ENCODE measurements around the gene DCTN3. TPM values are rescaled to one million over a fixed set of nuclear protein-coding genes. Genes with fewer than 3 reads are reported as not detected.

DCTN3 gene
- total RNA-seq, 6 experiments from 2014 or later: 150 to 176 (median 161) TPM

DNA sequence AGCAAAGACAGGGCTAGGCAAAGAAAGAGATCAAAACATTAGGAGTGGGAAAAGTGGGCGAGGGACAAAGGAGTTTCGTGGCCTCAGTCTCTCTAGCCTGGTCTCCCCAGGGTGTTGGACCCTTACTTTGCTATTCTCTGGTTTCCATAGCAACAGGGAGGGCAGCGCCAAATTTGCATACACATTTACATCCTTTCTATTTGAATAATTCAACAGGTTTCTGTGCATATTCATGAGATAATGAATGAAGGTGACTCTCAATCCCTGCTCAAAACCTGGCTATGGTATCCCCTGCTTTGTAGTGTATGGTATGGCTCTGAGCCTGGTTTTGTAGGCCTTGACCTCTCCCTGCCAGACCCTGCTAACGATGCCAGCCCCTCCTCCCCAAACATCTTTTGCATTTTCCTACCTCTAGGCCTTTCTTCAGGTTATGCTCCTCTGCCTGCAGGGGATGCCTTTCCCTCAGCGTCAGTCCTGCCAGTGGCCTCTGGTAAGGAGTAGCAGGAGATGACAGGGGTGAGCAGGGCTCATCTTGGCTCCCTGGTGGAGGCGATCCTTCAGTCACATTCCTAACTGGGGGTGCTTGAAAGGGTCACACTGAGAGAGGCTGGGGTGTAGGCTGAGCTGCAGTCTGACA, 18.2 kb downstream of the DCTN3 start:
- H3K36me3 Mint-ChIP-seq (ENCODE audit: low read depth): no peaks in the 10 kb centered on the region
- H3K9me3 Mint-ChIP-seq: no peaks in the 10 kb centered on the region
- TF ChIP-seq CTCF (IDR thresholded peaks at IDR 0.05): no peak
- no peaks in the 10 kb centered on the region for H3K4me1 Mint-ChIP-seq (ENCODE audit: low read depth)
- DNase-seq: no peak
- peaks cover 27% of the 10 kb centered on the region for H3K27me3 Mint-ChIP-seq (ENCODE audit: insufficient read depth)
- no peak overlapping the region for H3K27ac Mint-ChIP-seq
- H3K4me3 Mint-ChIP-seq: no peak overlapping the region

GRCh38 chr9:34600908-34601307, 19.4 kb downstream of the DCTN3 start:
- H3K4me1 Mint-ChIP-seq (ENCODE audit: low read depth): no peaks in the 10 kb centered on the region
- no peaks in the 10 kb centered on the region for H3K9me3 Mint-ChIP-seq
- TF ChIP-seq CTCF (IDR thresholded peaks at IDR 0.05): no peak
- no peaks in the 10 kb centered on the region for H3K36me3 Mint-ChIP-seq (ENCODE audit: low read depth)
- no peak for DNase-seq
- no peak overlapping the region for H3K4me3 Mint-ChIP-seq
- H3K27ac Mint-ChIP-seq: no peak overlapping the region
- peaks cover 35% of the 10 kb centered on the region for H3K27me3 Mint-ChIP-seq (ENCODE audit: insufficient read depth)

GRCh38 chr9:34599546-34599945, 20.7 kb downstream of the DCTN3 start:
- Mint-ChIP-seq H3K27me3 (ENCODE audit: insufficient read depth) (peaks cover 31% of the 10 kb centered on the region), H3K27ac (no peak overlapping the region), H3K4me1 (ENCODE audit: low read depth) (no peaks in the 10 kb centered on the region), H3K36me3 (ENCODE audit: low read depth) (no peaks in the 10 kb centered on the region), H3K9me3 (no peaks in the 10 kb centered on the region), H3K4me3 (no peak overlapping the region)
- TF ChIP-seq CTCF (IDR thresholded peaks at IDR 0.05): no peak
- DNase-seq: no peak

DNA sequence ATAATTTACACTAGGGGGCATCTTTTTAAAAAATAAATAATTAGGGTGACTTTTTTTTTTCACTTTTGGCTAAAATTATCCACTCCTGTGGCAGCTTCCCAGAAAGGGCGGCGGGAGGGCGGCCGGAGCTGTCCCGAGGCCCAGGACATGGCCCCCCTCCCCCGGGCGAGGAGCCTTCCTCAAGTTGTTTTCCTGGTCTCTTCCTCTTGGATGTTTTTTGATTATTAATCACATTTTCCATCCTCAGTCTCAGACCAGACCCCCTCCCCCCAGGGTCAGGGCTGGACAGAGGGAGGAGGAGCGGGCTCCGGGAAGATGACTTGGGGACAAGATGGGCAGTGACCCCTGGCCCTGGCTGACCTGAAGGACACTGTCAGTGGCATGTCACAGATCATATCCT, 26.1 kb downstream of the DCTN3 start:
- Mint-ChIP-seq H3K27me3 (ENCODE audit: insufficient read depth) (peaks cover 56% of the 10 kb centered on the region), H3K27ac (no peak overlapping the region), H3K4me3 (no peak overlapping the region), H3K9me3 (no peaks in the 10 kb centered on the region), H3K4me1 (ENCODE audit: low read depth) (no peaks in the 10 kb centered on the region), H3K36me3 (ENCODE audit: low read depth) (no peaks in the 10 kb centered on the region)
- no peak; the same call in 1 of the 2 replicates for TF ChIP-seq CTCF (IDR thresholded peaks at IDR 0.05)
- no peak for DNase-seq

DNA sequence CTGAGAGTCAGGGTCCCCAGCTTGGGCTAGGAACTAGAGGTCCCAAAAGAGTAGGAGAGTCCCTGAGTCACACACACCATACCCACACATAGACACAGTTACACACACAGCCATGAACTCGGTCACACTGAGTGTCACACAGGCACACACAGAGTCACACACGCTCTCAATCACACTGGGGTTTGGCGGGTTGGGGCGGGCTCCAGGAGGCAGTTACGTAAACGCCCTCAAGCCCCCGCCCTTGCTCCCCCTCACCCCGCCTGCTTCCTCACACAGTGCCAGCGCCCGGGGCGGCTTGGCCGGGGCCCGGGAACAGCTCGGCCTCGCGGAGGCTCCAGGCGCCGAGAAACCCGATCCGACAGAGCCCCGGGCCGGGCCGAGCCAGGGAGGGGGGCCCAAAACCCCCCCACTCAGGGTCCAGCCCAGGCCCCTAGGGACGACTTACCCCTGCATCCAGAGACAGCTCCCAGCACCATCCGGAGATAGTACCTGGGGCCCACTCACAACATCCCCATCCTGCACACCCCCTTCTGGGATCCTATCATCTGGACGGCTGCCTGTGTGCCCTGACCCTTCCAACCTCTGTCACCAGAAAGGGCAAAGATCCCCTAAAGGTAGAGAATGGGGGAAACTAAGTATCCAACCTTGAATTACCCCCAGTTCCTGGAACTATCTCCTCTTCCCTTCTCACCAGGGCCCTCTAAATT, 27.2 kb downstream of the DCTN3 start:
- Mint-ChIP-seq H3K9me3 (no peaks in the 10 kb centered on the region), H3K4me1 (ENCODE audit: low read depth) (no peaks in the 10 kb centered on the region), H3K36me3 (ENCODE audit: low read depth) (no peaks in the 10 kb centered on the region), H3K4me3 (no peak overlapping the region), H3K27ac (no peak overlapping the region), H3K27me3 (ENCODE audit: insufficient read depth) (peaks cover 63% of the 10 kb centered on the region)
- TF ChIP-seq CTCF (IDR thresholded peaks at IDR 0.05): no peak
- no peak for DNase-seq
